ENCODE data around the gene GPX4.
A peak's percentile ranks its signal among the peaks of the same experiment; 100 is the strongest.

GPX4 gene

DNA sequence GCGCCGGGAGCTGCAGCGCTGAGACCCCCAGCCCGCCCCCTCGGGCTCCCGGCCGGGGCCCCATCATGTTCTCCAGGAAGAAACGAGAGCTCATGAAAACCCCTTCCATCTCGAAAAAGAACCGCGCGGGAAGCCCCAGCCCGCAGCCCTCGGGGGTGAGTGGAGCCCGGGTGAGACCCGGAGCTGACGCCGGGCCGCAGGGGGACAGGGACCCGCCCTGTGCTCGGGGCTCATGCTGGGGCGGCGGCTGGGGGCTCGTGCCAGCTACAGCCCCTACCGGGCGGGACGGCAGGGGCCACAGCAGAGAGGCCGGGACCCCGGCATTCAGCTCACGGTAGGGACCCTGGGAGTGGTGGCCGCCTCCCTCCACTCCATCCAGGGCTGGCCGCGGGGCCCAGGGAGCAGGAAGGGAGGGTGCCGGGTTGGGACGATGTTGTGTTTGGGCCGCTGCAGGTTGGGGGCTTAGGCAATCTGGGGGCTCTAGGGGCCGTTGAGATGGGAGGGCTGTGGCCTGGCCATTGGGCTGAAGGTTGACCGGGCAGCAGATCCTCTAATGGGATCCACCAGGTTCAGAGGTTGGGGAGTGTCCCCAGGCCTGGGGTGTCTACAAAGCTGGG lies 36.3 kb upstream of the GPX4 start:
- H3K4me3 ChIP-seq (ENCODE audit: low read depth, low read length, poor library complexity, severe bottlenecking), result peak overlapping the region; percentile 86
- no peak for TF ChIP-seq EZH2 (IDR thresholded peaks at IDR 0.05; ENCODE audit: borderline replicate concordance, low read length)
- TF ChIP-seq, protein P1, sequence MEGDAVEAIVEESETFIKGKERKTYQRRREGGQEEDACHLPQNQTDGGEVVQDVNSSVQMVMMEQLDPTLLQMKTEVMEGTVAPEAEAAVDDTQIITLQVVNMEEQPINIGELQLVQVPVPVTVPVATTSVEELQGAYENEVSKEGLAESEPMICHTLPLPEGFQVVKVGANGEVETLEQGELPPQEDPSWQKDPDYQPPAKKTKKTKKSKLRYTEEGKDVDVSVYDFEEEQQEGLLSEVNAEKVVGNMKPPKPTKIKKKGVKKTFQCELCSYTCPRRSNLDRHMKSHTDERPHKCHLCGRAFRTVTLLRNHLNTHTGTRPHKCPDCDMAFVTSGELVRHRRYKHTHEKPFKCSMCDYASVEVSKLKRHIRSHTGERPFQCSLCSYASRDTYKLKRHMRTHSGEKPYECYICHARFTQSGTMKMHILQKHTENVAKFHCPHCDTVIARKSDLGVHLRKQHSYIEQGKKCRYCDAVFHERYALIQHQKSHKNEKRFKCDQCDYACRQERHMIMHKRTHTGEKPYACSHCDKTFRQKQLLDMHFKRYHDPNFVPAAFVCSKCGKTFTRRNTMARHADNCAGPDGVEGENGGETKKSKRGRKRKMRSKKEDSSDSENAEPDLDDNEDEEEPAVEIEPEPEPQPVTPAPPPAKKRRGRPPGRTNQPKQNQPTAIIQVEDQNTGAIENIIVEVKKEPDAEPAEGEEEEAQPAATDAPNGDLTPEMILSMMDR (IDR thresholded peaks at IDR 0.05; ENCODE audit: low read length), result no peak
- no peaks in the 10 kb centered on the region for H3K79me2 ChIP-seq (ENCODE audit: insufficient read depth, low read length)
- H3K36me3 ChIP-seq (ENCODE audit: insufficient read depth, low read length), result peaks cover 8% of the 10 kb centered on the region
- peak overlapping the region; percentile 92 for H3K27ac ChIP-seq (ENCODE audit: low read depth, low read length, poor library complexity, severe bottlenecking)
- peak overlapping the region; percentile 72 for H3K4me2 ChIP-seq (ENCODE audit: low read length)
- H3K27me3 ChIP-seq (ENCODE audit: insufficient read depth, low read length), result no peaks in the 10 kb centered on the region
- no peaks in the 10 kb centered on the region for H4K20me1 ChIP-seq (ENCODE audit: insufficient read depth, low read length)
- H3K9me3 ChIP-seq (ENCODE audit: low read length), result no peaks in the 10 kb centered on the region
- peaks cover 46% of the 10 kb centered on the region for H3K4me1 ChIP-seq (ENCODE audit: insufficient read depth, low read length, severe bottlenecking)
- H3K9me2 ChIP-seq (ENCODE audit: low read depth, low read length), result no peaks in the 10 kb centered on the region
- peak overlapping the region; percentile 87 for H3K9ac ChIP-seq (ENCODE audit: low read length)
- no peak overlapping the region for H2AFZ ChIP-seq (ENCODE audit: low read length)
- no peaks in the 10 kb centered on the region for H3F3A ChIP-seq (ENCODE audit: insufficient read depth, low read length)

DNA sequence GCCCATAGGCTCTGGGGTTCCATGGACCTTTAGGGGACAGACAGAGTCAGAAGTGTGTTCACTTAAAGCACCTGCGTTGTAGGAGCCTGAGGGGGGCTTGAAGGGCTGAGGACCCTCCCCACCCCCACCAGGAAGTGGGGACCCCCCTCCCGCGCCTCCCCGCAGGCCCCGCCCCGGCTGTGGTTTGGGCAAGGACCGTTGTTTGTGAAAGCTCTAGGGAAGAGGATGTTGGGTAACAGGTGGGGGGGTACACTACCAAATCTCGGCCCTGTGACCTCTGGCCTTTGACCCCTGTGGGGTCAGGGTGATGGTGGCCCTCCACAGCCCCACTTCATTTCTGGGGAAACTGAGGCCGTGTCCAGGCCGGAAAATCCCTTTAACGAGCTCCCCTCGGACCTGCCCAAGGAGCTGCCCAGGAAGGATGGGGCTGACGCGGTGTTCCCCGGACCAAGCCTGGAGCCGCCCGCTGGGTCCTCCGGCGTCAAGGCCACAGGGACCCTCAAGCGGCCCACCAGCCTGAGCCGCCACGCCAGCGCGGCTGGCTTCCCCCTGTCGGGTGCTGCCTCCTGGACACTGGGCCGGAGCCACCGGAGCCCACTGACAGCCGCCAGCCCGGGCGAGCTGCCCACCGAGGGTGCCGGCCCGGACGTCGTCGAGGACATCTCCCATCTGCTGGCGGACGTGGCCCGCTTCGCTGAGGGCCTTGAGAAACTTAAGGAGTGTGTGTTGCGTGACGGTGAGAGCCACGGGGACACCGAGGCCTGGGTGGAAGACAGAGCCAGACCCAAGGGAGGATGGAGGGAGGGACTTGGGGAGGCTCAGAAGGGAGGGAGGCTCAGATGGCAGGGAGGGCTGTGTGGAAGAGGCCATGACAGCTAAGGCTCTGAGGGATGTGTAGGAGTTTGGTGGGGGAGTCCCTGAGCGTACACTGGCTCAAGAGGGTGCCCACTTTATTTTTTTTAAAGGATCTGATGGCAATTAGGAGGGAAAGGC lies 35.5 kb upstream of the GPX4 start:
- no peaks in the 10 kb centered on the region for H3K27me3 ChIP-seq (ENCODE audit: insufficient read depth, low read length)
- H3K27ac ChIP-seq (ENCODE audit: low read depth, low read length, poor library complexity, severe bottlenecking), result peak overlapping the region; percentile 92
- peak overlapping the region; percentile 87 for H3K9ac ChIP-seq (ENCODE audit: low read length)
- H2AFZ ChIP-seq (ENCODE audit: low read length), result no peak overlapping the region
- TF ChIP-seq, protein P1 (IDR thresholded peaks at IDR 0.05; ENCODE audit: low read length), result no peak
- no peak for TF ChIP-seq EZH2 (IDR thresholded peaks at IDR 0.05; ENCODE audit: borderline replicate concordance, low read length)
- no peaks in the 10 kb centered on the region for H3F3A ChIP-seq (ENCODE audit: insufficient read depth, low read length)
- no peaks in the 10 kb centered on the region for H3K79me2 ChIP-seq (ENCODE audit: insufficient read depth, low read length)
- no peaks in the 10 kb centered on the region for H3K9me3 ChIP-seq (ENCODE audit: low read length)
- H3K36me3 ChIP-seq (ENCODE audit: insufficient read depth, low read length), result peaks cover 15% of the 10 kb centered on the region
- H3K4me2 ChIP-seq (ENCODE audit: low read length), result peak overlapping the region; percentile 72
- H3K4me3 ChIP-seq (ENCODE audit: low read depth, low read length, poor library complexity, severe bottlenecking), result peak overlapping the region; percentile 86
- peaks cover 46% of the 10 kb centered on the region for H3K4me1 ChIP-seq (ENCODE audit: insufficient read depth, low read length, severe bottlenecking)
- no peaks in the 10 kb centered on the region for H3K9me2 ChIP-seq (ENCODE audit: low read depth, low read length)
- H4K20me1 ChIP-seq (ENCODE audit: insufficient read depth, low read length), result no peaks in the 10 kb centered on the region

DNA sequence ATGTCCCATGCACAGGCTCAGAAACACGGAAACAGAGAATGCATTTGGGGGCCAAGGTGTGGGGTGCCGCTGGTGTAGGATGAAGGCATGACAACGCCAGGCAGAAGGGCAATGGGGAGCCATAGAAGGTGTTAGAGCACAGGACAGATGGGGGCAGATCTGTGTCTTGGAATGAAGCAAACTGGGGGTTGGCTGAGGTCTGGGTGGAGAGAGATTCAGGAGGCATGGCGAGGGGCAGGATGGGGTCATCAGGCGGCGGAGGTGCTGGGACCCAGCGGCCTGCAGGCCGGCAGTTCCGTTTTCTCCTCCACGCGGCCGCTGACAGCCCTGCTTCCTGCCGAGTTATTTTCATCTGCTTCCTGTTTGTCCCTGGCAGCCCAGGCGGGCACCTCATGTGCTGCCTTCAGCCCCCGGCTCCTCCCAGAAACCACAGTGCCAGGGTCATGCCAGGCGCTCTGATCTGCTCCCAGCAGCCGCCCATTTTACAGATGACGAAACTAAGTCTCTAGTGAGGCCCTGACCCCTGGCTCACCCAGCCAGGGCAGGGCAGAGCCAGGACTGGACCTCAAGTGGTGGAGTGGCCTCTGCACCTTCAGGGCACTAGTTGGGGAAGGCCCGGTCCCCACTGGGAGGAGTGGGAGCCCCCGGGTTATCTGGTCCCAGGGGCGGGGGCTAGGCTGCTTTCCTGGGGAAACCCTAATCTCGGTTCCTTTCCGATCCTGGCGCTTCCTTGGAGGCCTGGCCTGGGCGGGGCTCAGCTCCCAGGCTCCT lies 34.6 kb upstream of the GPX4 start:
- H3K4me2 ChIP-seq (ENCODE audit: low read length), result peak overlapping the region; percentile 72
- H3K4me3 ChIP-seq (ENCODE audit: low read depth, low read length, poor library complexity, severe bottlenecking), result peak overlapping the region; percentile 86
- H3K9me3 ChIP-seq (ENCODE audit: low read length), result no peaks in the 10 kb centered on the region
- peaks cover 47% of the 10 kb centered on the region for H3K4me1 ChIP-seq (ENCODE audit: insufficient read depth, low read length, severe bottlenecking)
- H3K9ac ChIP-seq (ENCODE audit: low read length), result peak overlapping the region; percentile 87
- peak overlapping the region; percentile 92 for H3K27ac ChIP-seq (ENCODE audit: low read depth, low read length, poor library complexity, severe bottlenecking)
- H2AFZ ChIP-seq (ENCODE audit: low read length), result no peak overlapping the region
- H3K27me3 ChIP-seq (ENCODE audit: insufficient read depth, low read length), result no peaks in the 10 kb centered on the region
- no peaks in the 10 kb centered on the region for H3K79me2 ChIP-seq (ENCODE audit: insufficient read depth, low read length)
- peaks cover 24% of the 10 kb centered on the region for H3K36me3 ChIP-seq (ENCODE audit: insufficient read depth, low read length)
- H4K20me1 ChIP-seq (ENCODE audit: insufficient read depth, low read length), result no peaks in the 10 kb centered on the region
- H3F3A ChIP-seq (ENCODE audit: insufficient read depth, low read length), result no peaks in the 10 kb centered on the region
- no peaks in the 10 kb centered on the region for H3K9me2 ChIP-seq (ENCODE audit: low read depth, low read length)
- TF ChIP-seq, protein P1 (IDR thresholded peaks at IDR 0.05; ENCODE audit: low read length), result no peak
- TF ChIP-seq EZH2 (IDR thresholded peaks at IDR 0.05; ENCODE audit: borderline replicate concordance, low read length), result no peak

Measured in OCI-LY1 (cell line).